Skeletal muscle satellite cell (primary cell): ENCODE data around the gene CRIM1.

Source experiments
- H3K27me3 ChIP-seq: 2 replicates; pipeline ENCODE4 v1.7.0; 2013; ENCODE audit warnings: low read length; ENCODE audit not compliant: control insufficient read depth, insufficient read depth
- H3K36me3 ChIP-seq: 2 replicates; pipeline ENCODE4 v1.7.0; 2013; ENCODE audit warnings: mild to moderate bottlenecking, control low read depth, low read length; ENCODE audit not compliant: insufficient read depth
- H3K4me1 ChIP-seq: 2 replicates; pipeline ENCODE4 v1.7.0; 2013; ENCODE audit warnings: low read length; ENCODE audit not compliant: control insufficient read depth, insufficient read depth
- H3K4me2 ChIP-seq: 2 replicates; pipeline ENCODE4 v1.7.0; 2013; ENCODE audit warnings: mild to moderate bottlenecking, low read length
- H3K4me3 ChIP-seq: 2 replicates; pipeline ENCODE4 v1.7.0; 2013; ENCODE audit warnings: low read length
- H3K9ac ChIP-seq: 2 replicates; pipeline ENCODE4 v1.7.0; 2013; ENCODE audit warnings: mild to moderate bottlenecking, low read depth, low read length, moderate library complexity
- H3K9me3 ChIP-seq: replicated peaks from 2 replicates; pipeline ENCODE4 v1.7.0; 2013; ENCODE audit warnings: mild to moderate bottlenecking, control low read depth, low read length

CRIM1 gene

GRCh38 chr2:36535099-36535498 is 179.5 kb downstream of the CRIM1 start:
- peaks cover 86% of the 10 kb centered on the region for H3K36me3 ChIP-seq

GRCh38 chr2:36536776-36537175 is 181.2 kb downstream of the CRIM1 start:
- no peak overlapping the region for H3K4me2 ChIP-seq
- no peaks in the 10 kb centered on the region for H3K9me3 ChIP-seq
- H3K4me1 ChIP-seq, result peaks cover 14% of the 10 kb centered on the region
- H3K27me3 ChIP-seq, result no peaks in the 10 kb centered on the region
- H3K36me3 ChIP-seq, result peaks cover 85% of the 10 kb centered on the region
- no peak overlapping the region for H3K9ac ChIP-seq
- no peak overlapping the region for H3K4me3 ChIP-seq

More at GRCh38 chr2:36535099-36535498, 179.5 kb downstream of the CRIM1 start:
- Histone ChIP-seq H3K4me1 (peaks cover 23% of the 10 kb centered on the region), H3K27me3 (no peaks in the 10 kb centered on the region), H3K4me3 (no peak overlapping the region), H3K9ac (no peak overlapping the region), H3K9me3 (no peaks in the 10 kb centered on the region), H3K4me2 (no peak overlapping the region)

DNA sequence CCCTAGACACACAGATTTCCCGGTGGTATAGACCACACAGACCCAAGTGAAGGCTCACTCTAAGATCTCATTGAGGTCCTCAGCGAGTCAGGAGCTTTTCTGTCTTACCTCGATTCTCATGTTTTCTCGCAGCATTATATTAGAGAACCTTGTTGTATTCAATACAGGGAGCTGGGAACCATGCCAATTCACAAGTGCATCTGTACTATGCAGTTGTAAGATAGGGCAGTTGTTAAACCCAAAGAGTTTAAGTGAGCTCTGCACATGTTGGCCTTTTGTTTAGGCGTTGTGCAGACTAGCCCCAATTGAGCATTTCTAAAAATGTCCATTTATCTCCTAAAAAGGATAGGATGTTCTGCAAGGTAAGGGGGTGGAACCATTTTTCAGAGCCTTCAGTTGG is 182.8 kb downstream of the CRIM1 start:
- no peaks in the 10 kb centered on the region for H3K9me3 ChIP-seq

GRCh38 chr2:36539631-36540030 is 184.1 kb downstream of the CRIM1 start:
- Histone ChIP-seq H3K4me1 (peaks cover 18% of the 10 kb centered on the region), H3K27me3 (no peaks in the 10 kb centered on the region), H3K36me3 (peaks cover 91% of the 10 kb centered on the region), H3K4me2 (no peak overlapping the region), H3K9me3 (no peaks in the 10 kb centered on the region), H3K9ac (no peak overlapping the region), H3K4me3 (no peak overlapping the region)

More for the DNA sequence above, 182.8 kb downstream of the CRIM1 start:
- H3K36me3 ChIP-seq, result peaks cover 85% of the 10 kb centered on the region
- H3K9ac ChIP-seq, result no peak overlapping the region
- H3K4me1 ChIP-seq, result peaks cover 16% of the 10 kb centered on the region
- no peak overlapping the region for H3K4me3 ChIP-seq
- no peaks in the 10 kb centered on the region for H3K27me3 ChIP-seq
- H3K4me2 ChIP-seq, result no peak overlapping the region

- H3K27me3 ChIP-seq, result no peaks in the 10 kb centered on the region
- peaks cover 95% of the 10 kb centered on the region for H3K36me3 ChIP-seq
- no peak overlapping the region for H3K4me3 ChIP-seq
- no peak overlapping the region for H3K9ac ChIP-seq
- H3K4me2 ChIP-seq, result no peak overlapping the region
- peaks cover 34% of the 10 kb centered on the region for H3K4me1 ChIP-seq
- H3K9me3 ChIP-seq, result no peaks in the 10 kb centered on the region
Observed at GRCh38 chr2:36540986-36541754, 185.6 kb downstream of the CRIM1 start.

GRCh38 chr2:36541891-36542595 is 186.5 kb downstream of the CRIM1 start:
- Histone ChIP-seq H3K4me3 (no peak overlapping the region), H3K27me3 (no peaks in the 10 kb centered on the region), H3K9ac (no peak overlapping the region), H3K4me2 (no peak overlapping the region), H3K4me1 (peaks cover 40% of the 10 kb centered on the region), H3K9me3 (no peaks in the 10 kb centered on the region), H3K36me3 (peaks cover 96% of the 10 kb centered on the region)

DNA sequence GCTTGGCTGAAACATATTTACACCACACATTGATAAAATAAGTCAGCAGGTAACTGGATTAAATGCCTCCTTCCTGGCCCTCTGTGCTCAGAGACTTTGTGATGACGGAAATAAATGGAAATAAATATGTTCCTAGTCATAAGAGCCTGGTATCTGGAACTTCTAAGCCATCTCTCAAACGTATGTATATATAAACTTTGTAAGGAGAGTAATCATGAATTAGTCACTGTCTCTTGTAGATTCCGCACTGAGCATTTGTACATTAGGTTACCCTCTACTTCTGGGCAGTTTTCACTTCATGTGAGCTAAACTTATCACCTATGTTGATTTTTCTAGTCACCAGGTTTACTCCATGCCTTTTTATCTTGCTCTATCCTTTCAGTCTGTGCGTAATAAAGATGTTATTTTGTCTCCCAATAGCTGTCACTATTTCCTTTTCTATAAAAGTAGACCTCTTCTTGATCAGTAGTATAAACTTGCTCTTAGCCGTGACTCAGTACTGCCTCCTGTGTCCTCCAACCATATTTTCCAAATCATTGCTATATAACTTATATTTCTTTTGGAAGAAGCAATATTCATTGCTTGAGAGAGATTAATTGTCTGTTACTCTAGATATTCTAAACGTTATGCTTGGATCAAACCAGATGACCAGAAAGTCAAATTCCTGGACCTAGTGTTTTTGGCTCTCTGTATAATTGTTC is 189.2 kb downstream of the CRIM1 start:
- H3K4me1 ChIP-seq, result peaks cover 43% of the 10 kb centered on the region
- peaks cover 97% of the 10 kb centered on the region for H3K36me3 ChIP-seq
- H3K9ac ChIP-seq, result no peak overlapping the region
- H3K4me2 ChIP-seq, result no peak overlapping the region
- H3K27me3 ChIP-seq, result no peaks in the 10 kb centered on the region
- H3K9me3 ChIP-seq, result no peaks in the 10 kb centered on the region
- no peak overlapping the region for H3K4me3 ChIP-seq

- Histone ChIP-seq H3K4me3 (no peak overlapping the region), H3K9me3 (no peaks in the 10 kb centered on the region), H3K9ac (peak overlapping the region; percentile 11), H3K4me2 (no peak overlapping the region), H3K4me1 (peaks cover 40% of the 10 kb centered on the region), H3K27me3 (no peaks in the 10 kb centered on the region), H3K36me3 (peaks cover 94% of the 10 kb centered on the region)
Observed at GRCh38 chr2:36545871-36546416, 190.4 kb downstream of the CRIM1 start.

DNA sequence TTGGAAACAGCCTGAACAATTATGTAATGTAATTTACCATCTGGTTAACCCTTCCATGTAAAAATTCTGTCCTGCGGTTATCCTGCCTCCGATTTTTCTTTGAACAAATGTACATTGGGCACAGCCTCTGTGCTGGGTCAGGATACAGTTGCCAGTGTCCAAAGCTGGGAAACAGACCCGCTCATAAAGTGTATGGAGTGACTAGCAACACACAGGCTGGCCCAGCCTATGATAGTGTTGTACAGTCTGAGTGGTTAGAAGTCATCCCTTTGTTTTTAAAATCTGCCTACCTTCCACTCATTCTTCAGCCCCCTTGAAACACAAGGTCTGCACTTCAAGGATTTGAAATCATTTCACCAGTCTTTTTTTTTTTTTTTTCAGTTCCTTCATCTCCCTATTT is 192.3 kb downstream of the CRIM1 start:
- Histone ChIP-seq H3K4me1 (peaks cover 39% of the 10 kb centered on the region), H3K9ac (no peak overlapping the region), H3K4me3 (no peak overlapping the region), H3K4me2 (no peak overlapping the region), H3K27me3 (no peaks in the 10 kb centered on the region), H3K9me3 (no peaks in the 10 kb centered on the region), H3K36me3 (peaks cover 94% of the 10 kb centered on the region)

DNA sequence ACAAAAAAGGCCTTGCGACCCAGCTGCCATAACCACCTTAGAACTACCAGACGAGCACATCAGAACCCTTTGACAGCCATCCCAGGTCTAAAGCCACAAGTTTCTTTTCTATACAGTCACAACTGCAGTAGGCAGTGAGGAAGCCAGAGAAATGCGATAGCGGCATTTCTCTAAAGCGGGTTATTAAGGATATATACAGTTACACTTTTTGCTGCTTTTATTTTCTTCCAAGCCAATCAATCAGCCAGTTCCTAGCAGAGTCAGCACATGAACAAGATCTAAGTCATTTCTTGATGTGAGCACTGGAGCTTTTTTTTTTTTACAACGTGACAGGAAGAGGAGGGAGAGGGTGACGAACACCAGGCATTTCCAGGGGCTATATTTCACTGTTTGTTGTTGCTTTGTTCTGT is 193.6 kb downstream of the CRIM1 start:
- Histone ChIP-seq H3K4me3 (no peak overlapping the region), H3K36me3 (peaks cover 94% of the 10 kb centered on the region), H3K4me2 (no peak overlapping the region), H3K9ac (peak overlapping the region; percentile 23), H3K4me1 (peaks cover 50% of the 10 kb centered on the region), H3K27me3 (no peaks in the 10 kb centered on the region), H3K9me3 (no peaks in the 10 kb centered on the region)

DNA sequence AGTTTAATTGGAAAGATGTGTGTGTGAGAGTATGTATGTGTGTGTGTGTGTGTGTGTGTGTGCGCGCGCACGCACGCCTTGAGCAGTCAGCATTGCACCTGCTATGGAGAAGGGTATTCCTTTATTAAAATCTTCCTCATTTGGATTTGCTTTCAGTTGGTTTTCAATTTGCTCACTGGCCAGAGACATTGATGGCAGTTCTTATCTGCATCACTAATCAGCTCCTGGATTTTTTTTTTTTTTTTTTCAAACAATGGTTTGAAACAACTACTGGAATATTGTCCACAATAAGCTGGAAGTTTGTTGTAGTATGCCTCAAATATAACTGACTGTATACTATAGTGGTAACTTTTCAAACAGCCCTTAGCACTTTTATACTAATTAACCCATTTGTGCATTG is 194.4 kb downstream of the CRIM1 start:
- Histone ChIP-seq H3K36me3 (peaks cover 94% of the 10 kb centered on the region), H3K4me1 (peaks cover 50% of the 10 kb centered on the region), H3K4me3 (no peak overlapping the region), H3K9ac (no peak overlapping the region), H3K9me3 (no peaks in the 10 kb centered on the region), H3K4me2 (no peak overlapping the region), H3K27me3 (no peaks in the 10 kb centered on the region)
